SK-N-SH (cell line): ENCODE measurements around the gene PHACTR3.

Source experiments
- CTCF ChIP-seq: fragments of 200-600 bp; sonication (generic); IDR thresholded peaks from 2 replicates; pipeline ENCODE4 v1.6.1; 2017; ENCODE audit warnings: antibody characterized with exemption, mild to moderate bottlenecking, moderate library complexity
- FOXJ3 ChIP-seq: sonication (generic); formaldehyde crosslinking; IDR thresholded peaks from 2 replicates; pipeline ENCODE4 v1.5.1; 2020; ENCODE audit warnings: mild to moderate bottlenecking, missing genetic modification reagents
- TEAD4 ChIP-seq: IDR thresholded peaks from 2 replicates; pipeline ENCODE4 v1.4.0; 2012; ENCODE audit warnings: mild to moderate bottlenecking, borderline replicate concordance; ENCODE audit not compliant: insufficient read depth

- TF ChIP-seq FOXJ3 (CRISPR knock-in tag) (no peak), CTCF (no peak), TEAD4 (no peak)
Observed at GRCh38 chr20:59661153-59661552, 56.8 kb downstream of the PHACTR3 start.
